Tibial artery (tissue), 4 donors: ENCODE results near the gene ELL.

Experiments used
- DNase-seq, 2 donors: peaks; one replicate each; pipeline ENCODE4 v3.0.0-alpha.2; 2019
- H3K27ac ChIP-seq, 2 donors: fragments of 200-600 bp; sonication (generic) in 1 of 2; 1 replicate in 1 of 2; 2 replicates in 1 of 2; pipeline ENCODE4 v1.5.1; 2018 to 2019; ENCODE audit warnings: mild to moderate bottlenecking in 1 of 2
- H3K27me3 ChIP-seq, 2 donors: fragments of 200-600 bp; sonication (generic) in 1 of 2; one replicate each; pipeline versions ENCODE4 v1.5.1 to v1.6.0; 2016 to 2019
- H3K36me3 ChIP-seq, 3 donors: fragments of 200-600 bp; sonication (generic) in 2 of 3; one replicate each; pipeline ENCODE4 v1.5.1; 2016 to 2019; ENCODE audit warnings: mild to moderate bottlenecking in 2 of 3
- H3K4me1 ChIP-seq, 4 donors: fragments of 200-600 bp; sonication (generic) in 2 of 4; 1 replicate in 3 of 4; 2 replicates in 1 of 4; pipeline ENCODE4 v1.5.1; 2016 to 2019
- H3K4me3 ChIP-seq, 2 donors: fragments of 200-600 bp; sonication (generic) in 1 of 2; 1 replicate in 1 of 2; 2 replicates in 1 of 2; pipeline ENCODE4 v1.5.1; 2018 to 2019; ENCODE audit warnings: mild to moderate bottlenecking in 2 of 2
- H3K9me3 ChIP-seq, 3 donors: fragments of 200-600 bp; sonication (generic) in 1 of 3; one replicate each; pipeline ENCODE4 v1.5.1; 2016 to 2019
- intact Hi-C: fragments of 100-400 bp; cut with DNase I; formaldehyde crosslinking; loops from one replicate; pipeline ENCODE4 v1.15.0; 2023; ENCODE audit warnings: low total_unique reads
- TF ChIP-seq, protein P1 (sequence below), 2 experiments: fragments of 200-600 bp in 1 of 2; fragments of 450-650 bp in 1 of 2; IDR thresholded peaks; one replicate each; pipeline ENCODE4 v1.5.1; 2017 to 2019; ENCODE audit warnings: antibody characterized with exemption in 2 of 2, mild to moderate bottlenecking in 1 of 2, moderate library complexity in 1 of 2

ELL gene

DNA sequence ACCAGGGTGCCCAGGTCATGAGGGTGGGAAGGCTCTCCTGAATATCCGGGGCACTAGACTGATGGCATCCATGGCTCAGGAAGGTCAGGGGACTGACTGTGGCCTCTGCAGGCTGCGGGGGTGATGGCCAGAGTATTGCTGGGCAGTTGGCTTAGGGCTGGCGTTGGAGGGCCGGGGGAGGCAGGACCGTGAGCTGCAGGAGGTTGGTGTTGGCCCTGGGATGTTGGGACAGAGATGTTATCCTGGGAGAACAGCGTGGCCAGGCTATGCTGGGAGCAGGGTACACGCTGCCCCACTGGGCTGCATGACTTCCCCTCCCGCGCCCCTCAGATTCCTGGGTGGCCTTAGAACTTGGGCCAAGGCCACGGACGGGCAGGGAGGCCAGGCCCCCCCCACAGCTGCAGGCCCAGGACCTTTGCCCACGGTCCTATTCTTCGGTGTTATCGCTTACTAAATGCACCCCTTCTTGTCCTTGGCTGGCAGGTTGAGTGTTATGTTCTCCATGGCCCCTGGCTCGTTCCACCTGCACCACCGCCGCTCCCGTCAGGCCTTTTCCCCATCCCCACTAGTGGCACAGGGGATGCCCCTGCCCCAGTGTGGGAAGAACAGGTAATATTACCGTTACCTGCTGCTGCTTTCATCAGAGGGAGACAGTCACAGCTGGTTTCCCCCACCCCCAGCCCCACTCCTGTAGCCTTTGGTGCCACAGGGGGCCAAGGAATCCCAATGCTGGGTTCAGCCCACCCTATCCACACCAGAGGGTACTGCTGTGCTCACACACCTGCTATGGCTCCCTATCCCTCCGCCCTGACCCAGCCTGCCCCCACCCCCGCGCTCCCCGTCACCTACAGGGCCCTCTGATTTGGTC is 80.7 kb downstream of the ELL start:
- Histone ChIP-seq H3K4me3 (no peak overlapping the region), H3K4me1 (peaks cover 0 to 39% (median 30%) of the 10 kb centered on the region in 4 donors), H3K36me3 (peaks cover 28 to 48% (median 28%) of the 10 kb centered on the region in 3 donors), H3K9me3 (no peaks in the 10 kb centered on the region), H3K27me3 (peaks cover 0 to 5% of the 10 kb centered on the region in 2 donors), H3K27ac (peak overlapping the region in 1 of 2 donors; percentile 76)
- TF ChIP-seq, protein P1, sequence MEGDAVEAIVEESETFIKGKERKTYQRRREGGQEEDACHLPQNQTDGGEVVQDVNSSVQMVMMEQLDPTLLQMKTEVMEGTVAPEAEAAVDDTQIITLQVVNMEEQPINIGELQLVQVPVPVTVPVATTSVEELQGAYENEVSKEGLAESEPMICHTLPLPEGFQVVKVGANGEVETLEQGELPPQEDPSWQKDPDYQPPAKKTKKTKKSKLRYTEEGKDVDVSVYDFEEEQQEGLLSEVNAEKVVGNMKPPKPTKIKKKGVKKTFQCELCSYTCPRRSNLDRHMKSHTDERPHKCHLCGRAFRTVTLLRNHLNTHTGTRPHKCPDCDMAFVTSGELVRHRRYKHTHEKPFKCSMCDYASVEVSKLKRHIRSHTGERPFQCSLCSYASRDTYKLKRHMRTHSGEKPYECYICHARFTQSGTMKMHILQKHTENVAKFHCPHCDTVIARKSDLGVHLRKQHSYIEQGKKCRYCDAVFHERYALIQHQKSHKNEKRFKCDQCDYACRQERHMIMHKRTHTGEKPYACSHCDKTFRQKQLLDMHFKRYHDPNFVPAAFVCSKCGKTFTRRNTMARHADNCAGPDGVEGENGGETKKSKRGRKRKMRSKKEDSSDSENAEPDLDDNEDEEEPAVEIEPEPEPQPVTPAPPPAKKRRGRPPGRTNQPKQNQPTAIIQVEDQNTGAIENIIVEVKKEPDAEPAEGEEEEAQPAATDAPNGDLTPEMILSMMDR (IDR thresholded peaks at IDR 0.05) = no peak
- intact Hi-C loops = no loop called here
- DNase-seq = no peak

DNA sequence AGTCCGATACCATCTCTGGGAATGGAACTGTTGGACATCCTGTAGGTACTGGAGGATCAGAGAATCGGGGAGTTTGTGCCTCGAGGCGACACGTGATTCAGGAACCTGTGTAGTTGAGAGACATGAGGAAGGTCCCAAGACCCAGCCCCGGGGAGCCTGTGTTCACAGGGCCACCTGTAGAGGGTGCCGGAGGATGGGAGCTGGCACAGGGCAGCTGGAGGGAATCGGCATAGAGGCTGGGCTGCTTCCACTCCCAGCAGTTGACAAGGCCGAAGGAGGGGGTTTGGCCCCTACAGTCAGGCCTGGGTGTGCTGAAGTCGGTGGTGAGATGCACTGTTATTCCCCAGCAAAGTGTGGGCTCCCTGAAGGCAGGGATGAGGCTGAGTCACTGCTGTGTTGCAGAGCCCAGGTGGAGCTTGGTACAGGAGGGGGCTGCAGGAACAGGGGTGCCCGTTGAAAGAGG is 81.4 kb downstream of the ELL start:
- no peaks in the 10 kb centered on the region for H3K9me3 ChIP-seq
- no peak for DNase-seq
- peaks cover 0 to 39% (median 30%) of the 10 kb centered on the region in 4 donors for H3K4me1 ChIP-seq
- intact Hi-C loops = no loop called here
- H3K27me3 ChIP-seq = peaks cover 0 to 5% of the 10 kb centered on the region in 2 donors
- H3K36me3 ChIP-seq = peaks cover 26 to 48% (median 28%) of the 10 kb centered on the region in 3 donors
- H3K4me3 ChIP-seq = no peak overlapping the region
- TF ChIP-seq, protein P1 (IDR thresholded peaks at IDR 0.05) = peak in 1 of 2 experiments; percentile 19
- peak overlapping the region in 1 of 2 donors; percentile 76 for H3K27ac ChIP-seq

DNA sequence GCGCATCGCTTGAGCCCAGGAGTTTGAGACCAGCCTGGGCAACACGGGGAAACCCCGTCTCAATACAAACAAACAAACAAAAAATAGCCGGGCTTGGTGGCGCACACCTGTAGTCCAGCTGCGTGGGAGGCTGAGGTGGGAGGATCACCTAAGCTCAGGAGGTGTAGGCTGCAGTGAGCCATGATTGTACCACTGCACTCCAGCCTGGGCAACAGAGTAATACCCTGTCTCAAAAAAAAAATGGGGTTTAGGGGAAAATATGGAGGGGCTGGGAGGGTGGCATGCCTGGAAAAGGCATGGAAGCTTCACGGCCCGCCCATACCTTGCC is 82.0 kb downstream of the ELL start:
- Histone ChIP-seq H3K4me1 (peaks cover 0 to 39% (median 30%) of the 10 kb centered on the region in 4 donors), H3K4me3 (no peak overlapping the region), H3K36me3 (peaks cover 20 to 48% (median 28%) of the 10 kb centered on the region in 3 donors), H3K27me3 (peaks cover 0 to 5% of the 10 kb centered on the region in 2 donors), H3K9me3 (no peaks in the 10 kb centered on the region), H3K27ac (peak overlapping the region in 1 of 2 donors; percentile 76)
- DNase-seq = no peak
- intact Hi-C loops = no loop called here
- TF ChIP-seq, protein P1 (IDR thresholded peaks at IDR 0.05) = no peak

DNA sequence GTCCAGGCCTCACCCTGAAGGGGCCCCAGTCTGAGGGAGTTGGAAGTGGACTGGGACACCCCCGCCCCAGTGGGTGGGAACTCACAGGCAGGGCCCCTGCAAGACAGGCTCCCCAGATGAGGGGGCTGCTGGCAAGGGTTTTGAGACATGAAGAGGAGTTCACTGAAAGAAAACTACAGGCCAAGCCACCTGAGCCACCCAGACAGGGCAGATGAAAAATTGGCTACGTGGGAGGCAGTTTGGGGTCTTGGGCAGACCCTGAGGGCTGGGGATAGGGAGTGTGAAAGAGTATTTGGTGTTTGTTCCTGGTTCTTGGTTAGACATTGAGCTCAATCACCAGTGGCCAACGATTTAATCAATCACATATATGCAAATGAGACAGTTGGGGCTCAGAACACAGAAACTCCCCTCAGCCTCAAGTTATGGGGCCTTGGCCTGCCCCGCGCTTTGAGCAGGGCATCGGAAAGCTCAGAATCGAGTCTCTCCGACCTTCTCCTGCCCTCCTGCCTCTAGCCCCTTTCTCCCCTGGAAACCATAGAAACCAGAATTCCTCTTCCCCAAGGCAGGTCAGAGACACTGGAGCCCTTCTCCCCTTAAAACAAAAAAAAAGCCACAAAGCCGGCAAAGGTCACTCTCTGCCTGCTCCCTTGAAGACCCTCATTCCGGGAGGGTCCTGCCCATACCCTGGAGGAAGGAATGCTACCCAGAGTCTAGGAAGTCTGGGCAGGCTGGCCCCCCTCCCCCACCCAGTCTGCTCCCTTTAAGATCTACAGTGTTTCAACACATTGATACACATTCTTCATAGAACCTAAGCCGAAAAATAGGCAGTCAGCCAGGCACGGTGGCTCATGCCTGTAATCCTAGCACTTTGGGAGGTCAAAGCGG is 82.6 kb downstream of the ELL start:
- H3K36me3 ChIP-seq = peaks cover 14 to 44% (median 25%) of the 10 kb centered on the region in 3 donors
- H3K4me1 ChIP-seq = peaks cover 0 to 39% (median 33%) of the 10 kb centered on the region in 4 donors
- TF ChIP-seq, protein P1 (IDR thresholded peaks at IDR 0.05) = no peak
- peak overlapping the region; percentile 66 to 76 for H3K27ac ChIP-seq
- no peak for DNase-seq
- H3K4me3 ChIP-seq = no peak overlapping the region
- H3K27me3 ChIP-seq = peaks cover 0 to 5% of the 10 kb centered on the region in 2 donors
- no peaks in the 10 kb centered on the region for H3K9me3 ChIP-seq
- intact Hi-C loops = no loop called here

DNA sequence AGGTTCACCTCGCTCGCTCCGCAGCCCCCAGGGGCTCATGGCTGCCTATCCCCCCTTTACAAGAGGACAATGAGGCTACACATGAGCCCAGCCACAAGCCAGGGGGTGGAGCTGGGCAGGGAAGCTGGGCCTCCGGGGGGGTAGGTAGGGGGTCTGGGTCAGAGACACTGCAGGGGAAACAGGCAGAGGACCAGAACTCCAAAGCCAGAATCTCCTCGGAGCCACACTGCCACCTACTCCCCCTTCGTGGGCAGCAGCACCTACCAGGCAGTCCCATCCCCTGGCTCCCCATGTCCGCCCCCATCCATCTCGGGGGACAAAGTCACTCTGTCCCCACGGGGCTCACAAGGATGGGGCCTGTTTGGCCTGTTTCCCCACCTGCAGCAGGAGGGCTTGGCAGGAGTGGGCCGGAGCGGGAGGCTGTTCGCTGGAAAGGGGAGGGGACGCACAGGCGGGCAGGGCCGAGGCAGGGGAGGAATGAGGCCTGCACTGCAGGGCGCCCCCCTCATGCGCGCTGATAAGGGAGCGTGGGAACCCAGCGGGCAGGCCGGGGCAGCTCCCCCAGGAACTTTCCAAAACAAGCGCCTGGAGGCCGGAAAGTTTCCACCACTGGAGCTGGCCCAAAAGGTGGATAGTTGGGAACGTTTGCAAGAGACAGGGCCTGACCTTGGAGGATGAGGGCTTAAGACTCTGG is 83.4 kb downstream of the ELL start:
- peaks cover 6 to 36% (median 17%) of the 10 kb centered on the region in 3 donors for H3K36me3 ChIP-seq
- H3K9me3 ChIP-seq = no peaks in the 10 kb centered on the region
- peaks cover 0 to 45% (median 40%) of the 10 kb centered on the region in 4 donors for H3K4me1 ChIP-seq
- peak overlapping the region; percentile 58 to 65 for H3K4me3 ChIP-seq
- peaks cover 0 to 5% of the 10 kb centered on the region in 2 donors for H3K27me3 ChIP-seq
- TF ChIP-seq, protein P1 (IDR thresholded peaks at IDR 0.05) = no peak
- peak in 1 of 2 donors; percentile 87 for DNase-seq
- intact Hi-C loops = no loop called here
- peak overlapping the region; percentile 66 to 76 for H3K27ac ChIP-seq
